Heart left ventricle (tissue), 16 donors: ENCODE measurements around the gene FANCI. TPM values are rescaled to one million over a fixed set of nuclear protein-coding genes. Genes with fewer than 3 reads are reported as not detected.

Experiments
- ATAC-seq, 4 donors: fragments of 200-7000 bp; cut with Tn5 transposase; one replicate each; pipeline ENCODE4 v1.9.1; 2020 to 2022; ENCODE audit warnings: moderate library complexity in 4 of 4, mild to moderate bottlenecking in 3 of 4, moderate number of reproducible peaks in 1 of 4
- DNase-seq, 5 donors: peaks; one replicate each; pipeline ENCODE4 v3.0.0-alpha.2; 2020
- H3K27ac ChIP-seq, 12 donors: fragments of 200-600 bp; sonication (generic) in 4 of 12; one replicate each; pipeline versions ENCODE4 v1.5.0 to v1.8.0; 2016 to 2022; ENCODE audit warnings: mild to moderate bottlenecking in 2 of 12
- H3K27me3 ChIP-seq, 9 donors: fragments of 200-600 bp; sonication (generic) in 2 of 9; one replicate each; pipeline versions ENCODE4 v1.5.1 to v1.8.0; 2016 to 2022; ENCODE audit warnings: mild to moderate bottlenecking in 3 of 9
- H3K36me3 ChIP-seq, 9 donors: fragments of 200-600 bp; sonication (generic) in 2 of 9; one replicate each; pipeline versions ENCODE4 v1.5.0 to v1.8.0; 2018 to 2022; ENCODE audit warnings: mild to moderate bottlenecking in 2 of 9
- H3K4me1 ChIP-seq, 12 donors: fragments of 200-600 bp; sonication (generic) in 4 of 12; one replicate each; pipeline versions ENCODE4 v1.5.0 to v1.8.0; 2016 to 2022; ENCODE audit warnings: mild to moderate bottlenecking in 3 of 12
- H3K4me3 ChIP-seq, 12 donors: fragments of 200-600 bp; sonication (generic) in 4 of 12; one replicate each; pipeline versions ENCODE4 v1.5.0 to v1.8.0; 2017 to 2022; ENCODE audit warnings: mild to moderate bottlenecking in 9 of 12, moderate library complexity in 4 of 12
- H3K9me3 ChIP-seq, 12 donors: fragments of 200-600 bp; sonication (generic) in 4 of 12; one replicate each; pipeline versions ENCODE4 v1.5.0 to v1.8.0; 2016 to 2022; ENCODE audit warnings: mild to moderate bottlenecking in 1 of 12
- CTCF ChIP-seq, 12 donors: fragments of 200-600 bp; sonication (generic) in 4 of 12; IDR thresholded peaks; one replicate each; pipeline versions ENCODE4 v1.5.0 to v1.8.0; 2018 to 2022; ENCODE audit warnings: antibody characterized with exemption in 12 of 12, mild to moderate bottlenecking in 5 of 12
- POLR2A ChIP-seq, 2 donors: fragments of 450-650 bp; IDR thresholded peaks; one replicate each; pipeline ENCODE4 v1.6.1; 2017; ENCODE audit warnings: antibody characterized with exemption in 2 of 2, mild to moderate bottlenecking in 2 of 2, moderate library complexity in 2 of 2
- WGBS, 4 donors: extraction: QIAGEN DNeasy Blood & Tissue Kit in 2 of 4; methylation state at CpG; one replicate each; pipeline versions ENCODE4 v1.1.5 to v1.1.7; 2013 to 2018; 5-methylcytosine and 5-hydroxymethylcytosine counted together
- intact Hi-C, 10 donors: fragments of 100-400 bp; cut with DNase I; formaldehyde crosslinking; loops; one replicate each; pipeline versions ENCODE4 v1.11.1 to v1.14.2; 2022
- microRNA-seq, 4 donors: library from miRNA; unstranded; fragments of <30 nt; microRNA quantifications; one replicate each; pipeline versions ENCODE4 to v1.2.0, GENCODE V29; 2017 to 2020
- polyA plus RNA-seq, 2 donors: library from polyadenylated mRNA; stranded (reverse); fragments of 200-250 nt; gene quantifications; one replicate each; pipeline ENCODE4 v1.2.3, GENCODE V29; 2013
- total RNA-seq, 9 donors: library from RNA; depleted of rRNA in 2 of 9; stranded (reverse); fragments of >200 nt in 2 of 9; fragmentation: NEBNext Ultra II Directional in 3 of 9; extraction: Animal tissue kit (Norgen Biotek cat#: 25700) in 3 of 9; gene quantifications; one replicate each; pipeline versions ENCODE4 v1.1.0 to v1.2.4, GENCODE V29; 2016 to 2023
- donor health status: ischemic (EF 13 %, LVEDD 7.1; RV severe dilation, severe dysfunction).
- donor health status: healthy with polysubstance abuse.
- donor health status: DM: no; HTN: yes; CAD: no.
- donor health status: DM: no; HTN: no; CAD: no.
- donor health status: ischemic (EF 25% LVEDD 6.9; RV normal size, moderate dysfunction).
- donor health status: ischemic (EF 25% LVEDD 5.7; RV mildly dilated, moderate dysfunction).
- donor health status: healthy.
- donor health status: DM: yes; HTN: yes; CAD: no.
- donor health status: ischemic (EF 35%, LVEDD 5.7; RV mildly dilated, moderate dysfunction).
- donor health status: nonischemic (EF 11% LVEDD 7.7; RV severe dilation, severe dysfunction).
- donor health status: DM: yes; HTN: yes; CAD: no.
- donor health status: PGD.
- donor health status: ischemic (EF 29% LVEDD 5.4; RV normal size, mild dysfunction).
- donor health status: nonischemic (EF 23%, LVEDD 6.1; RV moderate dilation, normal function).

The FANCI gene
- total and polyA plus RNA-seq, 11 donors, result 0.42 to 10.3 (median 1.9) TPM

- TF ChIP-seq CTCF (IDR thresholded peaks at IDR 0.05), result no peak
- TF ChIP-seq POLR2A (IDR thresholded peaks at IDR 0.05), result no peak
- Histone ChIP-seq H3K9me3 (no peaks in the 10 kb centered on the region), H3K36me3 (no peaks in the 10 kb centered on the region), H3K27ac (no peak overlapping the region), H3K27me3 (peaks cover 79 to 100% (median 100%) of the 10 kb centered on the region in 9 donors), H3K4me1 (peaks cover 0 to 43% (median 6%) of the 10 kb centered on the region in 12 donors), H3K4me3 (no peak overlapping the region)
- WGBS, 4 donors, result 19 to 30% (median 26%) methylated on average over 10 to 13 of the region's 13 CpGs
- ATAC-seq (no peak), DNase-seq (no peak)
- intact Hi-C loops, result loop anchor here in 2 of 10 donors (5.0 to 10.0 kb wide), 2 partner anchors 52 to 190 kb away; no protein-coding TSS in a partner anchor
Observed at GRCh38 chr15:89364741-89365450, 121.1 kb downstream of the FANCI start.

- H3K4me1 ChIP-seq, result peaks cover 0 to 44% (median 6%) of the 10 kb centered on the region in 12 donors
- no peak overlapping the region for H3K4me3 ChIP-seq
- no peaks in the 10 kb centered on the region for H3K9me3 ChIP-seq
- peaks cover 79 to 100% (median 100%) of the 10 kb centered on the region in 9 donors for H3K27me3 ChIP-seq
- 9 to 13% (median 11%) methylated on average over 19 to 22 of the region's 22 CpGs for WGBS, 4 donors
- no peak for DNase-seq
- H3K27ac ChIP-seq, result no peak overlapping the region
- H3K36me3 ChIP-seq, result no peaks in the 10 kb centered on the region
- TF ChIP-seq POLR2A (IDR thresholded peaks at IDR 0.05) (no peak), CTCF (IDR thresholded peaks at IDR 0.05) (no peak)
- intact Hi-C loops, result loop anchor here in 1 of 10 donors (10.0 kb wide), 1 partner anchor 189 kb away; no protein-coding TSS in a partner anchor
- ATAC-seq, result no peak
Observed at GRCh38 chr15:89365462-89366065, 121.8 kb downstream of the FANCI start.

Small RNAs within 50 kb of the gene (microRNA-seq; reads per million reads assigned to microRNA genes)
- 0 to 1.6 (median 0.71) reads per million in 4 donors for gene MIR6766

Other genes with a start within 250 kb of the FANCI start
- gene ABHD2, start 155.5 kb upstream of the FANCI start, total RNA-seq, result 100 to 1,000 TPM in 6 of 9 donors, 10 to 100 TPM in 3; 53.4 to 243 (median 128) TPM
- gene ABHD2, start 155.5 kb upstream of the FANCI start, polyA plus RNA-seq, result 100 to 1,000 TPM in 1 of 2 donors, 1 to 10 TPM in 1; 8.6 to 112 TPM
- gene RLBP1, start 22.4 kb upstream of the FANCI start, total RNA-seq, result not detected
- not detected for gene RLBP1, start 22.4 kb upstream of the FANCI start, polyA plus RNA-seq
- 10 to 100 TPM; 32.1 to 79.8 (median 38.4) TPM for gene POLG, start 90.8 kb downstream of the FANCI start, total RNA-seq
- 10 to 100 TPM; 32.6 to 51.5 TPM for gene POLG, start 90.8 kb downstream of the FANCI start, polyA plus RNA-seq